Testis (tissue), 2 donors: ENCODE measurements around the gene INO80B.

ENCODE experiments used
- CTCF ChIP-seq, 3 experiments: fragments of 450-650 bp in 2 of 3; fragments of 200-600 bp in 1 of 3; sonication (generic) in 1 of 3; IDR thresholded peaks; one replicate each; pipeline ENCODE4 v1.5.1; 2016 to 2019; ENCODE audit warnings: antibody characterized with exemption in 3 of 3, mild to moderate bottlenecking in 2 of 3, moderate library complexity in 1 of 3
- POLR2A ChIP-seq: fragments of 450-650 bp; IDR thresholded peaks from one replicate; pipeline ENCODE4 v1.6.1; 2017; ENCODE audit warnings: antibody characterized with exemption, mild to moderate bottlenecking, moderate library complexity

- TF ChIP-seq CTCF (IDR thresholded peaks at IDR 0.05) (no peak), POLR2A (no peak)
These were observed 46.6 kb downstream of the INO80B start for GRCh38 chr2:74501335-74502071.
